Loucy (cell line): Measurements from ENCODE around the gene WFIKKN2.
"Not testable (repeated sequence)": the region's sequence is repeated elsewhere in the genome, so short reads cannot be mapped to it uniquely, and the experiment has no call there.

Source experiments
- H2AFZ ChIP-seq: fragments of 200-600 bp; sonication (generic); 2 replicates; pipeline ENCODE4 v1.6.0; 2016; ENCODE audit warnings: antibody characterized with exemption, mild to moderate bottlenecking, low read length, moderate library complexity
- H3F3A ChIP-seq: fragments of 200-600 bp; 2 replicates; pipeline ENCODE4 v1.6.0; 2016; ENCODE audit warnings: antibody characterized with exemption, low read depth, mild to moderate bottlenecking
- H3K27me3 ChIP-seq: fragments of 200-600 bp; sonication (generic); 2 replicates; pipeline ENCODE4 v1.6.1; 2014; ENCODE audit warnings: low read length, mild to moderate bottlenecking; ENCODE audit not compliant: insufficient read depth, poor library complexity, severe bottlenecking
- H3K36me3 ChIP-seq: fragments of 200-600 bp; sonication (generic); 2 replicates; pipeline ENCODE4 v1.6.1; 2016; ENCODE audit warnings: low read length; ENCODE audit not compliant: insufficient read depth
- H3K4me1 ChIP-seq: fragments of 200-600 bp; sonication (generic); 2 replicates; pipeline ENCODE4 v1.5.1; 2014; ENCODE audit warnings: low read length, mild to moderate bottlenecking; ENCODE audit not compliant: insufficient read depth, poor library complexity, severe bottlenecking
- H3K4me2 ChIP-seq: fragments of 200-600 bp; sonication (generic); 2 replicates; pipeline ENCODE4 v1.6.0; 2014; ENCODE audit warnings: antibody characterized with exemption, low read length, low read depth, mild to moderate bottlenecking; ENCODE audit not compliant: poor library complexity, severe bottlenecking
- H3K4me3 ChIP-seq: fragments of 200-600 bp; sonication (generic); 2 replicates; pipeline ENCODE4 v1.5.1; 2014; ENCODE audit warnings: low read length, mild to moderate bottlenecking, mixed read lengths; ENCODE audit not compliant: poor library complexity, severe bottlenecking
- H3K79me2 ChIP-seq: fragments of 200-600 bp; sonication (generic); 2 replicates; pipeline ENCODE4 v1.6.1; 2014; ENCODE audit warnings: low read length; ENCODE audit not compliant: insufficient read depth
- H3K9ac ChIP-seq: fragments of 200-600 bp; sonication (generic); 2 replicates; pipeline ENCODE4 v1.6.0; 2014; ENCODE audit warnings: mild to moderate bottlenecking, low read depth, low read length, moderate library complexity; ENCODE audit not compliant: poor library complexity, severe bottlenecking
- H3K9me2 ChIP-seq: fragments of 200-600 bp; sonication (generic); replicated peaks from 2 replicates; pipeline ENCODE4 v1.6.1; 2016; ENCODE audit warnings: low read depth, low read length, mixed read lengths
- H3K9me3 ChIP-seq: fragments of 200-600 bp; sonication (generic); 2 replicates; pipeline ENCODE4 v1.6.1; 2014; ENCODE audit warnings: mild to moderate bottlenecking, antibody characterized with exemption, low read length, low read depth; ENCODE audit not compliant: insufficient read depth
- H4K20me1 ChIP-seq: fragments of 200-600 bp; sonication (generic); 2 replicates; pipeline ENCODE4 v1.6.0; 2014; ENCODE audit warnings: antibody characterized with exemption, low read length, mild to moderate bottlenecking; ENCODE audit not compliant: insufficient read depth, poor library complexity, severe bottlenecking
- CTCF ChIP-seq: fragments of 200-600 bp; sonication (generic); conservative IDR thresholded peaks from 2 replicates; pipeline ENCODE4 v1.5.1; 2014; ENCODE audit warnings: mild to moderate bottlenecking, antibody characterized with exemption, low read length
- EZH2phosphoT487 ChIP-seq: fragments of 200-600 bp; IDR thresholded peaks from 2 replicates; pipeline ENCODE4 v1.6.1; 2018; ENCODE audit warnings: antibody characterized with exemption, mild to moderate bottlenecking, moderate library complexity, borderline replicate concordance

Gene WFIKKN2

GRCh38 chr17:50871898-50872297 lies 36.5 kb downstream of the WFIKKN2 start:
- no peaks in the 10 kb centered on the region for H3K79me2 ChIP-seq
- no peaks in the 10 kb centered on the region for H3K9me2 ChIP-seq
- no peak overlapping the region for H3K4me3 ChIP-seq
- H3K9ac ChIP-seq: no peak overlapping the region
- H3K36me3 ChIP-seq: no peaks in the 10 kb centered on the region
- no peak overlapping the region for H2AFZ ChIP-seq
- H4K20me1 ChIP-seq: peaks cover 3% of the 10 kb centered on the region
- peaks cover 29% of the 10 kb centered on the region for H3K4me1 ChIP-seq
- peaks cover 62% of the 10 kb centered on the region for H3K27me3 ChIP-seq
- 0 out of 2 replicates have a peak, but pooled peaks cover 5% of the 10 kb centered on the region for H3F3A ChIP-seq
- TF ChIP-seq CTCF (no peak), EZH2phosphoT487 (no peak)
- H3K4me2 ChIP-seq: peak overlapping the region; percentile 29
- no peaks in the 10 kb centered on the region for H3K9me3 ChIP-seq

GRCh38 chr17:50872710-50873424 lies 37.5 kb downstream of the WFIKKN2 start:
- TF ChIP-seq EZH2phosphoT487: no peak
- TF ChIP-seq CTCF: no peak
- H4K20me1 ChIP-seq: peaks cover 3% of the 10 kb centered on the region

GRCh38 chr17:50875074-50875473 lies 39.7 kb downstream of the WFIKKN2 start:
- TF ChIP-seq EZH2phosphoT487: no peak
- no peak for TF ChIP-seq CTCF
- no peaks in the 10 kb centered on the region for H3K79me2 ChIP-seq
- peaks cover 58% of the 10 kb centered on the region for H3K27me3 ChIP-seq
- H3K36me3 ChIP-seq: no peaks in the 10 kb centered on the region
- H3K4me2 ChIP-seq: no peak overlapping the region
- H3K9ac ChIP-seq: no peak overlapping the region
- H3K9me3 ChIP-seq: no peaks in the 10 kb centered on the region; the same call in 1 of the 2 replicates
- no peak overlapping the region for H2AFZ ChIP-seq
- peaks cover 22% of the 10 kb centered on the region for H3K4me1 ChIP-seq
- no peaks in the 10 kb centered on the region for H3K9me2 ChIP-seq
- H3K4me3 ChIP-seq: no peak overlapping the region
- 0 out of 2 replicates have a peak, but pooled peaks cover 5% of the 10 kb centered on the region for H3F3A ChIP-seq
- peaks cover 3% of the 10 kb centered on the region for H4K20me1 ChIP-seq

More at GRCh38 chr17:50872710-50873424, 37.5 kb downstream of the WFIKKN2 start:
- Histone ChIP-seq H3K9me3 (no peaks in the 10 kb centered on the region), H3K9ac (no peak overlapping the region), H3K79me2 (no peaks in the 10 kb centered on the region), H3K4me2 (peak overlapping the region; percentile 22), H3K36me3 (no peaks in the 10 kb centered on the region), H3K4me1 (peaks cover 29% of the 10 kb centered on the region), H3K9me2 (no peaks in the 10 kb centered on the region), H3F3A (0 out of 2 replicates have a peak, but pooled peaks cover 5% of the 10 kb centered on the region), H2AFZ (no peak overlapping the region), H3K4me3 (no peak overlapping the region), H3K27me3 (peaks cover 67% of the 10 kb centered on the region)

GRCh38 chr17:50877042-50877441 lies 41.7 kb downstream of the WFIKKN2 start:
- Histone ChIP-seq H3K27me3 (peaks cover 56% of the 10 kb centered on the region), H3K4me1 (peaks cover 13% of the 10 kb centered on the region)
- not testable (repeated sequence) for H3K4me3 ChIP-seq, H3K9ac ChIP-seq, H3F3A ChIP-seq, H3K4me2 ChIP-seq, H3K36me3 ChIP-seq, H2AFZ ChIP-seq, H4K20me1 ChIP-seq, H3K79me2 ChIP-seq, H3K9me2 ChIP-seq, H3K9me3 ChIP-seq
